ENCODE data around the gene MINK1. TPM values are rescaled to one million over a fixed set of nuclear protein-coding genes. Genes with fewer than 3 reads are reported as not detected.

The MINK1 gene
- total and polyA plus RNA-seq, 8 donors: 53.5 to 85.4 (median 68.8) TPM

- H3K4me3 ChIP-seq: peak overlapping the region in 1 of 2 donors; percentile 8
- ATAC-seq (no peak), DNase-seq (no peak)
- H3K4me1 ChIP-seq: peaks cover 23 to 42% of the 10 kb centered on the region in 2 donors
- intact Hi-C loops (cut with DNase I): no loop called here
- TF ChIP-seq CTCF (IDR thresholded peaks at IDR 0.05): no peak
- H3K27ac ChIP-seq: no peak overlapping the region
- peaks cover 40 to 81% of the 10 kb centered on the region in 2 donors for H3K27me3 ChIP-seq
- H3K9me3 ChIP-seq: no peaks in the 10 kb centered on the region
- no peaks in the 10 kb centered on the region for H3K36me3 ChIP-seq
Observed at GRCh38 chr17:4786516-4786915, 46.6 kb upstream of the MINK1 start.

DNA sequence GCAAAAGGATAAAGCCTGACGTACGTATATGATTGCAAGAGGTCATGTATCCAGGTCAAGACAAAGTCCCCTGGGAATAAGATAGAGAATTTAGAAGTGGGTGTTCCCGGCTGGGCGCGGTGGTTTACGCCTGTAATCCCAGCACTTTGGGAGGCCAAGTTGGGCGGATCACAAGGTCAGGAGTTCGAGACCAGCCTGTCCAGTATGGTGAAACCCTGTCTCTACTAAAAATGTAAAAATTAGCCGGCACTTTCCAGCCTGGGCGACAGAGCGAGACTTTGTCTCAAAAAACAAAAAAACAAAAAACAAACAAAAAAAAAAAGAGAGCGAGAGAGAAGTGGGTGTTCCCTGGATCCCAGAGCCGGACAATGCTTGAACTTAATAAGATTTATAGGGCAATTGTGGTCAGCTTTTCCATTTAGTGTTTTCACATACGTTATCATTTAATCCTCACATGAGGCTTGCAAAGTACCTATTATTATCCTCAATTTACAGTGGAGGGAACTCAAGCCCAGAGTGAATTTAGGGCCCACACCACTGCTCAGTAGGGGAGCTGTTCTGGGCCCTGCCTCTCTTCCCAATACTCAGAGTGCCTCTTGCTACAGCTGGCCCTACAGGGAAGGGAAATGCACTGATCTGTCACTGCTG, 44.9 kb upstream of the MINK1 start:
- no peaks in the 10 kb centered on the region for H3K9me3 ChIP-seq
- intact Hi-C loops (cut with DNase I): no loop called here
- peak overlapping the region in 1 of 2 donors; percentile 73 for H3K4me3 ChIP-seq
- H3K27ac ChIP-seq: no peak overlapping the region
- H3K36me3 ChIP-seq: no peaks in the 10 kb centered on the region
- TF ChIP-seq CTCF (IDR thresholded peaks at IDR 0.05): no peak
- H3K4me1 ChIP-seq: peaks cover 23 to 42% of the 10 kb centered on the region in 2 donors
- ATAC-seq (no peak), DNase-seq (no peak)
- H3K27me3 ChIP-seq: peaks cover 29 to 74% of the 10 kb centered on the region in 2 donors

GRCh38 chr17:4788807-4789700, 44.1 kb upstream of the MINK1 start, which contains the start of gene GLTPD2:
TSS of gene GLTPD2 (plus strand) at chr17:4788964. CDS start at chr17:4789012, 48 bp downstream.
- no peaks in the 10 kb centered on the region for H3K36me3 ChIP-seq
- H3K27ac ChIP-seq: peak within 1 kb of the TSS; percentile 94 to 95
- peaks cover 23 to 42% of the 10 kb centered on the region in 2 donors for H3K4me1 ChIP-seq
- peaks cover 21 to 66% of the 10 kb centered on the region in 2 donors for H3K27me3 ChIP-seq
- no peak for TF ChIP-seq CTCF (IDR thresholded peaks at IDR 0.05)
- no peaks in the 10 kb centered on the region for H3K9me3 ChIP-seq
- DNase-seq: no peak
- peak; percentile 4 for ATAC-seq
- intact Hi-C loops (cut with DNase I): no loop called here
- peak within 1 kb of the TSS; percentile 73 to 80 for H3K4me3 ChIP-seq

- Histone ChIP-seq H3K4me3 (peak overlapping the region; percentile 73 to 80), H3K27me3 (peaks cover 16 to 60% of the 10 kb centered on the region in 2 donors), H3K27ac (peak overlapping the region; percentile 94 to 95), H3K4me1 (peaks cover 23 to 42% of the 10 kb centered on the region in 2 donors), H3K9me3 (no peaks in the 10 kb centered on the region), H3K36me3 (no peaks in the 10 kb centered on the region)
- TF ChIP-seq CTCF (IDR thresholded peaks at IDR 0.05): no peak
- DNase-seq (no peak), ATAC-seq (no peak)
- intact Hi-C loops (cut with DNase I): no loop called here
Observed at GRCh38 chr17:4789701-4789950, 43.5 kb upstream of the MINK1 start.

All from left lung (tissue), 10 donors.